Upper lobe of left lung (tissue), 4 donors: ENCODE measurements around the gene EPS8.

ENCODE experiments used
- CTCF ChIP-seq, 6 experiments: fragments of 450-650 bp in 4 of 6; fragments of 200-600 bp in 2 of 6; sonication (generic) in 2 of 6; IDR thresholded peaks; one replicate each; pipeline ENCODE4 v1.5.1; 2016 to 2019; ENCODE audit warnings: antibody characterized with exemption in 6 of 6
- EP300 ChIP-seq, 4 donors: sonication (generic); formaldehyde crosslinking; IDR thresholded peaks; one replicate each; pipeline ENCODE4 v1.5.1; 2017; ENCODE audit warnings: antibody characterized with exemption in 4 of 4, control low read depth in 2 of 4
- POLR2AphosphoS5 ChIP-seq, 2 donors: sonication (generic); formaldehyde crosslinking; IDR thresholded peaks; one replicate each; pipeline ENCODE4 v1.5.1; 2017; ENCODE audit warnings: antibody characterized with exemption in 2 of 2

GRCh38 chr12:15783288-15783687 is 5.9 kb downstream of the EPS8 start:
- TF ChIP-seq CTCF (IDR thresholded peaks at IDR 0.05) = no peak
- no peak for TF ChIP-seq EP300 (IDR thresholded peaks at IDR 0.05)
- TF ChIP-seq POLR2AphosphoS5 (IDR thresholded peaks at IDR 0.05) = no peak
